Activated CD8-positive, alpha-beta memory T cell treated with anti-CD3 and anti-CD28 coated beads, Interleukin-2, amount 50 U/mL, for 4 hours (primary cell): ENCODE data around the gene CCDC187.

Experiments
- DNase-seq: peaks from one replicate; pipeline ENCODE4 v3.0.0-alpha.2; 2020

CCDC187 gene

GRCh38 chr9:136250676-136251075, 53.2 kb downstream of the CCDC187 start:
- no peak for DNase-seq

- DNase-seq = no peak
Observed at GRCh38 chr9:136249877-136250559, 53.9 kb downstream of the CCDC187 start.

DNA sequence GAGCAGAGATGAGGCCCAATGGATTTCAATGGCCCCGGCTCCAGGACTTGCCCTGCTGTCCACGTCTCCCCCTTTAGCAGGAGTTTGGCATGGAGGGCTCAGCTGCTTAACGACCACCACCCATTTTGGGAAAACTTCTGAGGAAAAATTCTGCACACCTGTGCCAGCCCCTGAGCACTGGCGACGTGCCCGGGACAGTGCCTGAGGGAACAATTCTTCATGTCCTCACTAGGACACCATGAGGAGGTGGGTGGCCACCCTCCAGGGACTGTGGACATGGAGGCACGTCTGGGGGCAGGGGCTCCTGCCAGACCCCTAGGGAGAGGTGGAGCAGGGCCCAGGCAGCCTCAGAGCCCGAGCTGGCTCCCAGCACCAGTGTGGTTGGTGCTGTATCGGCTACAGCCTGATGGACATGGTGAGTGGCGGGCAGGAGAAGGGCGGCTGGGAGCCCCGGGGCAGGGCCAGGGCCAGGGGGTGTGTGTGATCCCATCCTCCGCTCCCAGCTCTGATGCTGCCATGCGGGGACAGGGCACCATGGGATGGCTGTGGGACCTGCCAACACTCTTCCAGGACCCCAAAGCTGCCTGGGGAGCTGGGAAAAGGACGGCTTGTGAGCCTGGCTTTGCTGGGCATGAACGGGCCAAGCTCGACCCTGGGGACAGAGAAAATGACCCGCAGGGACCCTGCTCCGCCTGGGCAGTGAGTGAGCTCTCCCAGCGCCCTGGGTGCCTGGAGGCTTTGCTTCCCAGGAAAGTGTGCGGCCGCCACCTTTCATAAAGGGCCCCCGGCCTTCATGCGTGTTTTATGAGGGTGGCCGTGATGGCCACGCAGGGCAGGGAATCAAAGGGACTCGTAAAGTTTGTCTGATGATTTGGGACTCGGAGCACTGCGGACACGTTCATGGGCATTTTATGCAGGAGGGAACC, 54.7 kb downstream of the CCDC187 start:
- DNase-seq = no peak

DNA sequence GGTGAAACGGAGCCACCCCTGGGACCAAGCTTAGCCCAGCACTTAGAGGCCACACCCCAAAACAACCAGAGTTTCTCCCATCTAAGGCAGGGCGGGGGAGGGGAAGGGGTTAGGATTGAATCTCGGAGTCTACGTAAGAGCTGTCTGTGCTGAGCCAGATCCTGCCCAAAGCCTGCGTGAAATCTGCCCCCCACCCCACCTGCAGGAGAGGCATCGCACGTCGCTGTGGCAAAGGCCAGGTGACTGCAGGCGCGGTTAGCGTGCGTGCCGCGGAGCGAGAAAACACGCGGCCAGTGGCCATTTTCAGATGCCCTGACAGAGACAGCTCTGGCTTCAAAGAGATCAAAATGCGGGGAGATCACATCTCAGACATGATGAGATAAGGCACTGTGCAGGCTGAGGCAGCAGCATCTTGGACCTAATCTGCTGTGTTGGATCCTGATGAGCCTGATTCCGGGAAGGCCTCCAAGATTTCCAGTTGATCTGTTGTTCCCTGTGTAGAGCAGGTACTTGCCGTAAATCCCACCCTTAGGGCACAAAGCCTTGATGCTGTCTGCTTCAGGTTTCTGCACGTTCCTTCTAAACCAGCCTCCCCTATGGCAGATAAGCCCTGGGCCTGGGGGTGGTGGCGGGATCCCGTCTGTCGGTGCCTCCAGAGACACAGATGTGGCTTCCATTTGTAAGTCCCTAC, 55.8 kb downstream of the CCDC187 start:
- no peak for DNase-seq

DNA sequence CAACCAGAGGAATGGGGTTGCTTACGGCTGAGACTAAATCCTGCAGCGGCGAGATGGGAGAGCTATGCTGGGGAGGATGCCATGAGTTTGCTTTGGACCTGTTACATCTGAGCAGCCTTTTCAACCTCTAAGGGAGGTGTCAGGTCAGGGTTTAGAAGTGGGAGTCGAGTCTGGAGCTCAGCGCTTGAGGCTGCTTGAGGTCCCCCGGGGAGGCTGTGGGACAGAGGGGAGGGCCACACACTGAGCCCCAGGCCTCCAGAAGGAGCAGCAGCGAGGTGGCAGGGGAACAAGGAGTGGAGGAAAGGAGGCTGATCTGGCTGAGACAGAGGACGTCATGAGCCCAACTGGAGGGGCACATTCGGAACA, 56.4 kb downstream of the CCDC187 start:
- no peak for DNase-seq

DNA sequence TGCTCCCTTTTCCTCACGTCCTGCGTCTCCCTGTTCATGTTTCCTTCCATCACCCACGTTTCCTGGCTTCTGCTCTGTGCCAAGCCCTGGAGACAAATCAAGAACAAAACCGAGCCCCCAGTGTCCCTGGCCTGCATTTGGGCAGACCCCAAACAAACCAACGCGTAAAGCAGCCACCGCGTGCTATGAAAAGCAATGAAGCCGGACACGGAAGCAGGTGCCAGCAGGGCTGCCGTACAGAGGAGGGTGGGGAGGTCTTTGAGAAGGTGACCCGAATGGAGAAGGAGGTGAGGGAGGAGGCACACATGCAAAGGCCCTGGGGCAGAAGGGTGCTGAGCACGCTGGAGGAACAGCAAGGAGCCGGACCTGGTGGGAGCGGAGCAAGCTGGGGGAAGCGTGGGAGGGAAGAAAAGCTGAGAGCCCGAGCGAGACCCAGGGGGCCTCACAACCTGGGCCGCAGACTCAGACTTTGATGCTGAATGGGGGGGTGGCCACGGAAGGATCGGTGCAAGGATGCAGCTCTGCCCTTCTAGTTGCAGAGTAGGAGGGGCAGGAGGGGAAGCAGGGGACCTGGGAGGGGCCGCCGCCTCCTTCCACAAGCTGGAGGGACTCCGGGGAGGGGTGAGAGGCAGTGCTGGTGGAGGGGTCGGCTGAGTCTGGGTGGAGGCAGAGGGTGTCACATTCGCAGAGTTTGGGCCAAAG, 56.9 kb downstream of the CCDC187 start:
- DNase-seq = no peak

- peak; percentile 83 for DNase-seq
Observed at GRCh38 chr9:136245219-136246150, 58.4 kb downstream of the CCDC187 start, which contains the start of gene QSOX2. TSS of gene QSOX2 (minus strand) at chr9:136245812. CDS start at chr9:136245803, 9 bp downstream.

- no peak for DNase-seq
Observed at GRCh38 chr9:136244969-136245218, 59.0 kb downstream of the CCDC187 start.

DNA sequence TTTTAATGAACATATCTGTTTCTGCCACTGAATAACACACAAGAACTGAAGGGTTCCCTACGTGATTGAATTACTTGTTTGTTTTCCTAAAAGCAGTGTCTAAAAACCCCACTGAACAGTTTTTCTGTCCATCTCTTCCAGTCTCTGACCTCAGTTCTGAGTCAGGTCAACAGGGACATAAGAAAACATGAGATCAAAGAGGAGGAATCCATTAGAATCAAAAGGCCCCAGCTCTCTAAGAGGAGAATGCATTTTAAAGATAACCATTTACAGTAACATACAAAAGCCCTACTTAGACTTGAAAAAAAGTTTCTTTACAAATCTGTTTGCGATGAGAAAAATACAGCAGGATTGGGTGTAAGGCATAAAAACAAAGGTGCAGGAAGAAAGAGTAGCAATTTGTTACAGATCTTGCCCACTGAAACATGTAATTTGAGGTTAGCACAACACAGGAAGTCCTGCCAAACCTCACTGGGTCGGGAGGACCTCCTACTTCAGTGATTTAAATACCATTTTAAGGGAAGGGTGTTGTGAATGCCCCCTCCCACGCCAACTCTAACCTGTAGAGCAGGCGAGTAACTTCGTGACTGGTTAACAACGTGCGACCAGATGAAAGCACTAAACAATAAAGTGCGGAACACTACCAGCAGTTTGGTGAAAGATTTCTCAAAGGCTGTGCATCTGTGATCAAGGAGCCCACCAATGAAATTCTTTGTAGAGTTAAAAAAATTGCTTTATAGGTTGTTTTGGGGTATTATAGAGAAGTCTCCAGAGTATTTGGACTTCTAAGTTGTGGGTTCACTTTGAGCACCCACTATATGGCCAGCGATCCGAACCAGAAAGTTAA, 59.5 kb downstream of the CCDC187 start:
- DNase-seq = peak; percentile 62

- DNase-seq = no peak
Observed at GRCh38 chr9:136243631-136244030, 60.3 kb downstream of the CCDC187 start.

GRCh38 chr9:136242918-136243525, 60.9 kb downstream of the CCDC187 start:
- DNase-seq = no peak

DNA sequence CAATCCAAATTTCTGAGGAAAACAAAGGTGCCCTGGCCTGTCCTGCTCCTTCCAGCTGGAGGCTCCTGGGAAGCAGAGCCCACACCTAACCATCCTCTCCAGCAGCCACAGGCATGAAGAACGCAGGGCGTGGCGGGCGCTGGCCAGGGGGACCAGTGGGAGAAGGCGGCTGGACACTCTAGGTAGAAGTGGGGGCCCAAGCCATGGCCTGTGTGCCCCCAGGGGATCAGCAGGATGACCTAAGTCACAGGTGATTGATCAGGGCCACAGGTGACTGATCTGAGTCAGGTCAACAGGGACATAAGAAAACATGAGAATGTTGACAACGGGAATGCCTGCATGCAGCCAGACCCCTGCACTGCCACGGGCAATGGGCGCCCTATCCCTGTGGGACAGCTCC, 61.6 kb downstream of the CCDC187 start:
- DNase-seq = no peak

DNA sequence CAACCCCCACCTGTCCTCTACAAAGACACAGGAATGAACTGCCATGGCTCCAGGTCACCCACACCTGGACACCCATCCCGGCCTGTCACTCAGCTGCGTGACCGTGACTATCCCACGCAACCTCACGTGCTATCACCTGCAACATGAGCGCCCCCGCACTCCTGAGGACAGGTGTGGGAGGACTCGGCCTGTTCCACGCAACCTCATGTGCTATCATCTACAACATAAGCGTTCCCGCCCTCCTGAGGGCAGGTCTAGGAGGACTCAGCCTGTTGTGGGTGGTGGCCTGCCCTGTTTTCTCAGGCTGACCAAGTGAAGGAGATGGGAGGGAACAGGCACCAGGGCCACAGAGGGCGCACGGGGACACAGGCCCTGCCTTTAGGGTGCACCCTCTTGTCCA, 62.4 kb downstream of the CCDC187 start:
- DNase-seq = no peak

GRCh38 chr9:136240941-136241340, 63.0 kb downstream of the CCDC187 start:
- DNase-seq = no peak

DNA sequence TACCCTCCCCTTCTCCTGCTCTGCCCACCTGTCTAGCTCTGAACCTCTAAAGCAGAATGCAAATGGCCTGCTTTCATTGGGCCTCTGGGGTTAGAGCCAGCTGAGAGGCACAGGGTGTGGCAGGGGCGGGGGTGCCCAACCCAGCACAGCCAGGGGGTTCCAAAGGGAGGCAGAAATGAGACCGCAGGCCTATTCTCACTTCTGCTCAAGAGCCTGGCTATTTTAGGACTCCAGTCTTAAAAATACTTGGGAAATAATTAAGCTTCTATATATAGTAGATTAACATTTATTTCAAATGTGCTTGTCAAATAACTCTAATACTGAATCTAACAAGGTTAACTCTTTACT, 63.9 kb downstream of the CCDC187 start:
- no peak for DNase-seq

DNA sequence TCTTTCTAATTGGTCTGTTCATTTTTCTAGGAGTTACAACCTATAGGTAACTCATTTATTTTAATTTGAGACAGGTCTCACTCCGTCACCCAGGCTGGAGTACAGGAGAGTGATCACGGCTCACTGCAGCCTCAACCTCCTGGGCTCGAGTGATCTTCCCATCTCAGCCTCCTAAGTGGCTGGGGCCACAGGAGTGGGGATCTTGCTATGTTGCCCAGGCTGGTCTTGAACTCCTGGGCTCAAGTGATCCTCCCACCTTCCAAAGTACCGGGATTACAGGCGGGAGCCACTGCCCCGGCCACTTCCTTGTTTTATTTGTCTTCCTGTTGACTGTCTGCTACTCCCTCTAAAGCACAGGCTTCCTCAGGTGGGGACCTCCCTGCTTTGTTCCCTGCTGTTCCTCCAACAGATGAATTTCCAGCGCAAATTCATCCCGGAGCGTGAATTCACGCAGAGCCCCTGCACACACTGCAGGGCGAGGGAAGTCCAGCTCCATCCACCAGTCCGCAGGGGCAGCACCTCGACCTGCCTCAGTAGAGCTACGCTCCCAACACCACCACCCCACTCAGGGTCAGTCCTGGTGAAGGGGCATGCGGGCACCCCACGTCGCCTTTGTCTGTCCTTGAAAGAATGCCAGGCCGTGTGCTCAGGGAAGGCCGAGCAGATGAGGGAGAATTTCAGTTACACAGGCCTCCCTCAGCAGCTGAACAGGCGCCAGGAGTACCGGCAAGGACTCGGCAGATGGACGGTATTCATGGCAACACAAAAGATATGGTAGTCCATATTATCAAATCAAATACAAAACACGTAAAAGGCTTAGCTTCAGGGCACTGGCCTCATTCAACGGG, 64.5 kb downstream of the CCDC187 start:
- DNase-seq = no peak

GRCh38 chr9:136238342-136238732, 65.6 kb downstream of the CCDC187 start:
- DNase-seq = no peak

- no peak for DNase-seq
Observed at GRCh38 chr9:136237486-136238341, 66.2 kb downstream of the CCDC187 start.
